Heart left ventricle (tissue), 13 donors: ENCODE results near the gene COMMD10.

Source experiments
- CTCF ChIP-seq, 12 donors: fragments of 200-600 bp; sonication (generic) in 4 of 12; IDR thresholded peaks; one replicate each; pipeline versions ENCODE4 v1.5.0 to v1.8.0; 2018 to 2022; ENCODE audit warnings: antibody characterized with exemption in 12 of 12, mild to moderate bottlenecking in 5 of 12
- POLR2A ChIP-seq, 2 donors: fragments of 450-650 bp; IDR thresholded peaks; one replicate each; pipeline ENCODE4 v1.6.1; 2017; ENCODE audit warnings: antibody characterized with exemption in 2 of 2, mild to moderate bottlenecking in 2 of 2, moderate library complexity in 2 of 2
- donor health status: ischemic (EF 13 %, LVEDD 7.1; RV severe dilation, severe dysfunction).
- donor health status: DM: no; HTN: yes; CAD: no.
- donor health status: DM: no; HTN: no; CAD: no.
- donor health status: ischemic (EF 25% LVEDD 6.9; RV normal size, moderate dysfunction).
- donor health status: ischemic (EF 25% LVEDD 5.7; RV mildly dilated, moderate dysfunction).
- donor health status: ischemic (EF 35%, LVEDD 5.7; RV mildly dilated, moderate dysfunction).
- donor health status: nonischemic (EF 11% LVEDD 7.7; RV severe dilation, severe dysfunction).
- donor health status: DM: yes; HTN: yes; CAD: no.
- donor health status: PGD.
- donor health status: ischemic (EF 29% LVEDD 5.4; RV normal size, mild dysfunction).
- donor health status: nonischemic (EF 23%, LVEDD 6.1; RV moderate dilation, normal function).

- no peak for TF ChIP-seq POLR2A (IDR thresholded peaks at IDR 0.05)
- no peak for TF ChIP-seq CTCF (IDR thresholded peaks at IDR 0.05)
Observed at GRCh38 chr5:116115163-116115562, 30.3 kb downstream of the COMMD10 start.
